Suprapubic skin (tissue), 4 donors: ENCODE measurements around the gene MCOLN2. TPM values are rescaled to one million over a fixed set of nuclear protein-coding genes. Genes with fewer than 3 reads are reported as not detected.

ENCODE experiments used
- DNase-seq, 2 donors: peaks; one replicate each; pipeline ENCODE4 v3.0.0-alpha.2; 2019; ENCODE audit warnings: low spot score in 2 of 2
- H3K27ac ChIP-seq: fragments of 200-600 bp; sonication (generic); one replicate; pipeline ENCODE4 v1.5.1; 2019
- H3K27me3 ChIP-seq: fragments of 200-600 bp; sonication (generic); one replicate; pipeline ENCODE4 v1.5.1; 2019
- H3K36me3 ChIP-seq: fragments of 200-600 bp; sonication (generic); one replicate; pipeline ENCODE4 v1.5.1; 2019
- H3K4me1 ChIP-seq: fragments of 200-600 bp; sonication (generic); one replicate; pipeline ENCODE4 v1.5.1; 2019
- H3K4me3 ChIP-seq: fragments of 200-600 bp; sonication (generic); one replicate; pipeline ENCODE4 v1.5.1; 2019; ENCODE audit warnings: mild to moderate bottlenecking
- H3K9me3 ChIP-seq: fragments of 200-600 bp; sonication (generic); one replicate; pipeline ENCODE4 v1.5.1; 2019
- EP300 ChIP-seq: sonication (generic); formaldehyde crosslinking; IDR thresholded peaks from one replicate; pipeline ENCODE4 v1.6.1; 2017; ENCODE audit warnings: antibody characterized with exemption
- POLR2A ChIP-seq, 2 donors: fragments of 450-650 bp; IDR thresholded peaks; one replicate each; pipeline ENCODE4 v1.6.1; 2017; ENCODE audit warnings: antibody characterized with exemption in 2 of 2, mild to moderate bottlenecking in 2 of 2, moderate library complexity in 2 of 2
- POLR2AphosphoS5 ChIP-seq, 3 donors: sonication (generic); formaldehyde crosslinking; IDR thresholded peaks; one replicate each; pipeline ENCODE4 v1.6.1; 2017; ENCODE audit warnings: antibody characterized with exemption in 3 of 3
- WGBS: methylation state at CpG from one replicate; pipeline ENCODE4 v1.1.5; 2018; 5-methylcytosine and 5-hydroxymethylcytosine counted together
- total RNA-seq, 4 donors: library from RNA; depleted of rRNA; stranded (reverse); fragments of >200 nt; gene quantifications; one replicate each; pipeline ENCODE4 v1.1.0, GENCODE V29; 2016
- TF ChIP-seq, protein P1 (sequence below), 2 donors: fragments of 200-600 bp in 1 of 2; fragments of 450-650 bp in 1 of 2; sonication (generic) in 1 of 2; IDR thresholded peaks; one replicate each; pipeline ENCODE4 v1.5.1; 2016 to 2019; ENCODE audit warnings: antibody characterized with exemption in 2 of 2, mild to moderate bottlenecking in 1 of 2, moderate library complexity in 1 of 2

Gene MCOLN2
- total RNA-seq, 4 donors from 2014 or later = 0.72 to 9.8 (median 2.7) TPM

DNA sequence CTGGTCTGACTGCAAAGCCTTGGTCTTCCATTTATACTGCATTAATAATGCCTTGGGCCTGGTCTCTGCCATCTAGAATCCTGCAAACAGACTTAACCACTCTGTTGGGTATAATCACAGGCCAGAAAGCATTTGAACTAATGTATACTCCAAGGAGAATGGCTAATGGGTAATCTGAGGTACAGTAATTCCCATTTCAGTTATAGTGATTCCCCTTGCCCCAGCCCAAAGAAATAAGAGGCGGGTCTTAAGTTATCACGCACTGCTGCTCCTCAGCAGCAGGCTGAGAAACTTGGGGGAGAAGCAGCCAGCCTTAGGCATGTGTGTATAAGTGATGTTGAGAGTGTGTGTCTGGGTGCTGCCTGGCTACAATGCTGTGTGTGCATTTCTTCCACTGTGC lies 106.3 kb downstream of the MCOLN2 start:
- H3K27ac ChIP-seq = no peak overlapping the region
- H3K36me3 ChIP-seq = no peaks in the 10 kb centered on the region
- H3K4me1 ChIP-seq = peaks cover 15% of the 10 kb centered on the region
- peaks cover 29% of the 10 kb centered on the region for H3K27me3 ChIP-seq
- no peak overlapping the region for H3K4me3 ChIP-seq
- 75% methylated on average over 2 of the region's 2 CpGs for WGBS
- DNase-seq = no peak
- TF ChIP-seq, protein P1, sequence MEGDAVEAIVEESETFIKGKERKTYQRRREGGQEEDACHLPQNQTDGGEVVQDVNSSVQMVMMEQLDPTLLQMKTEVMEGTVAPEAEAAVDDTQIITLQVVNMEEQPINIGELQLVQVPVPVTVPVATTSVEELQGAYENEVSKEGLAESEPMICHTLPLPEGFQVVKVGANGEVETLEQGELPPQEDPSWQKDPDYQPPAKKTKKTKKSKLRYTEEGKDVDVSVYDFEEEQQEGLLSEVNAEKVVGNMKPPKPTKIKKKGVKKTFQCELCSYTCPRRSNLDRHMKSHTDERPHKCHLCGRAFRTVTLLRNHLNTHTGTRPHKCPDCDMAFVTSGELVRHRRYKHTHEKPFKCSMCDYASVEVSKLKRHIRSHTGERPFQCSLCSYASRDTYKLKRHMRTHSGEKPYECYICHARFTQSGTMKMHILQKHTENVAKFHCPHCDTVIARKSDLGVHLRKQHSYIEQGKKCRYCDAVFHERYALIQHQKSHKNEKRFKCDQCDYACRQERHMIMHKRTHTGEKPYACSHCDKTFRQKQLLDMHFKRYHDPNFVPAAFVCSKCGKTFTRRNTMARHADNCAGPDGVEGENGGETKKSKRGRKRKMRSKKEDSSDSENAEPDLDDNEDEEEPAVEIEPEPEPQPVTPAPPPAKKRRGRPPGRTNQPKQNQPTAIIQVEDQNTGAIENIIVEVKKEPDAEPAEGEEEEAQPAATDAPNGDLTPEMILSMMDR (IDR thresholded peaks at IDR 0.05) = no peak
- no peak for TF ChIP-seq POLR2AphosphoS5 (IDR thresholded peaks at IDR 0.05)
- no peaks in the 10 kb centered on the region for H3K9me3 ChIP-seq

DNA sequence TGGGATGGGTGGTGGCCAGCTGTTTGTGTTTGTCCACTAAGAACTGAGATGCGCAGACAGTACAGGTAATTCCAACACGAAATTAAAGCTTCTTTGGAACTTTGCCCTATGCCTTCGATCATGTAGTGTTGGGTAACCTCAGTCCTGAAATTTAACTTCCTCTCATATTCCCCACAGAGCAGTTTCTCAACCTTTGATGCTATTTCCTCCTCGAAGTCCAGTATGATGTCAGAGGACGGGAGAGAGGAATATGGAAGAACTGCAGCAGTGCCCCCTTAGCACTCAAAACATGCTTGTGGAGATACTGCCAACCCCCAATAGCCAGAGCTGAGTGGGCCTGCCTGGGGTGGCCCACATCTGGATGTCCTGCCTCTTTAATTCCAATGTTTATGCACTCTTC lies 107.5 kb downstream of the MCOLN2 start:
- TF ChIP-seq EP300 (no peak), POLR2AphosphoS5 (IDR thresholded peaks at IDR 0.05) (no peak), POLR2A (IDR thresholded peaks at IDR 0.05) (no peak)
- TF ChIP-seq, protein P1 (IDR thresholded peaks at IDR 0.05) = no peak
- no peak overlapping the region for H3K27ac ChIP-seq
- H3K36me3 ChIP-seq = no peaks in the 10 kb centered on the region
- no peaks in the 10 kb centered on the region for H3K9me3 ChIP-seq
- H3K4me1 ChIP-seq = peaks cover 15% of the 10 kb centered on the region
- DNase-seq = no peak
- 47% methylated on average over 5 of the region's 5 CpGs for WGBS
- no peak overlapping the region for H3K4me3 ChIP-seq
- H3K27me3 ChIP-seq = peaks cover 29% of the 10 kb centered on the region

DNA sequence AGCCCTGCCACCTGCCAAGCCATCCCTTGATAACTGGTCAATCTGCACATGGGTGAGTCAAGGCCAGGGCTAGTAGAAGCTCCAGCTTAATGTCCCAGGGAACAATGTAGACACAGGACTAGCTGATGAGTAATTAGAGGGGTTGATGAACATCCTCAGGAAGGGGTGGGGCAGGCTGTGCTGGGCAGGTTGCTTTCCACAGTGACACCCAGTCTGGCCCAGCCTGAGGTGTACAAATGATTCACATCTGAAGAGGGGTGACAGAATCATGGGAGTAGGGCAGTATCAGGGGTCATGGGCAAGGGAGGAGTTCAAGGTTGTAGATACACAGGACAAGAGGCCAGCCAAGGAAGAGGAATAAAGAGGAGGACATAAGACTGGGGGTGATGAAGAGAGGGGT lies 108.2 kb downstream of the MCOLN2 start:
- Histone ChIP-seq H3K27ac (no peak overlapping the region), H3K4me3 (no peak overlapping the region), H3K36me3 (no peaks in the 10 kb centered on the region), H3K9me3 (no peaks in the 10 kb centered on the region), H3K27me3 (peaks cover 22% of the 10 kb centered on the region), H3K4me1 (peaks cover 15% of the 10 kb centered on the region)
- DNase-seq = no peak
- TF ChIP-seq POLR2A (IDR thresholded peaks at IDR 0.05) = no peak
- TF ChIP-seq POLR2AphosphoS5 (IDR thresholded peaks at IDR 0.05) = no peak
- TF ChIP-seq, protein P1 (IDR thresholded peaks at IDR 0.05) = no peak
- no peak for TF ChIP-seq EP300

DNA sequence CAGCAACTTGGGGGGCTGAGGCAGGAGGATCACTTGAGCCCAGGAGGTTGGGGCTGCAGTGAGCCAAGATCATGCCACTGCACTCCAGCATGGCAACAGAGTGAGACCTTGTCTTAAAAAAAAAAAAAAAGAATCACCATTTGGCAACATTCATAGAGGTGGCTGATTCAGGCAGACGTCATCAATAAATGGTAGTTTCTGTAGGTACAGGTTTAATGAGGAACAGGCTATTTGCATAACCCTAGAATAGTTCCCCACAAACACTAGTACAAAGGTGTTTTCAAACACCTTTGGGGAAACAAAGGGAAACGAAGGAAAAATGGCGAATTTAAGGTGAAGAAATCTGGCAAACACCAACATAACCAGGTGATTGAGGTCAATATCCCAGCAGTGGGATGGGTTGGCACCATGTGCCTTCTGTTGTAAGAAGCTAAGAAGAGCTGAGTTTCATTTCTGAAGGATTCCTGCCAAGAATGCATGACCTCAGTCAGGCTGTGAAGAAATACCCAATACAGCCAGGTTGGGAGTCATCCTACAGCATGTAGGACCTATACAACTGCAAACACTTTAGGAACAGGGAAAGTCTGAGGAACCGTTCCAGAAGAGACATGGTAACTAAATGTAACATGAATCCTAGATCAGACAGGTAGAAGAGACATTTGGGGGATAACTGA lies 109.5 kb downstream of the MCOLN2 start:
- peaks cover 6% of the 10 kb centered on the region for H3K4me1 ChIP-seq
- H3K27me3 ChIP-seq = peaks cover 9% of the 10 kb centered on the region
- no peaks in the 10 kb centered on the region for H3K9me3 ChIP-seq
- WGBS = 64% methylated on average over 4 of the region's 4 CpGs
- no peaks in the 10 kb centered on the region for H3K36me3 ChIP-seq
- H3K4me3 ChIP-seq = no peak overlapping the region
- TF ChIP-seq POLR2AphosphoS5 (IDR thresholded peaks at IDR 0.05) = no peak
- TF ChIP-seq EP300 = no peak
- no peak for DNase-seq
- no peak overlapping the region for H3K27ac ChIP-seq

DNA sequence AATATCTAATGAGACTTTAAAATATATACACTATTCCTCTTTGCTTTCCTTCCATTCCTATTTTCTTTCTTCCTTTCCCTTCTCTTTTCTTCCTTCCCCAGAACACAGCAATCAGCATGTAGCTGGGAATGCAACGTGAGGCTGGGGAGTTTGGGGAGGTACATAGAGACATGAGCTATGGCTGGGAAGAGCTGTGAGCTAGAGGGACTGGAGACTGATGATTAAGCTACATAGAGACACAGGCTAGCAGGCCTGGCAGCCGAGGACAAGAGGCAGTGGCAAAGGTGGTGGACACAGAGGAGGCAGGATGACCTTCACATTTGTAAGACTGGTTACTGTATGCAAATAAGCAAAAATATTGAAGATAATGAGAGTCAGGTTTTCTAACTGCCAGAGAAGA lies 111.4 kb downstream of the MCOLN2 start:
- WGBS = 61% methylated on average over 2 of the region's 2 CpGs
- H3K4me3 ChIP-seq = no peak overlapping the region
- TF ChIP-seq, protein P1 (IDR thresholded peaks at IDR 0.05) = no peak
- TF ChIP-seq POLR2A (IDR thresholded peaks at IDR 0.05) = no peak
- no peak for TF ChIP-seq POLR2AphosphoS5 (IDR thresholded peaks at IDR 0.05)
- TF ChIP-seq EP300 = no peak
- no peaks in the 10 kb centered on the region for H3K9me3 ChIP-seq
- DNase-seq = no peak
- H3K36me3 ChIP-seq = no peaks in the 10 kb centered on the region
- no peaks in the 10 kb centered on the region for H3K4me1 ChIP-seq
- no peaks in the 10 kb centered on the region for H3K27me3 ChIP-seq
- no peak overlapping the region for H3K27ac ChIP-seq
